Activated CD4-positive, alpha-beta T cell treated with anti-CD3 and anti-CD28 coated beads, Interleukin-10, Interleukin-2, amounts not matched to agents 100 ng/mL and 50 ng/mL, durations not matched to agents 16 hours and 8 hours (primary cell): ENCODE data around the gene TBRG1.

Experiments used
- DNase-seq: peaks from one replicate; pipeline ENCODE4 v3.0.0-alpha.2; 2020

TBRG1 gene

DNA sequence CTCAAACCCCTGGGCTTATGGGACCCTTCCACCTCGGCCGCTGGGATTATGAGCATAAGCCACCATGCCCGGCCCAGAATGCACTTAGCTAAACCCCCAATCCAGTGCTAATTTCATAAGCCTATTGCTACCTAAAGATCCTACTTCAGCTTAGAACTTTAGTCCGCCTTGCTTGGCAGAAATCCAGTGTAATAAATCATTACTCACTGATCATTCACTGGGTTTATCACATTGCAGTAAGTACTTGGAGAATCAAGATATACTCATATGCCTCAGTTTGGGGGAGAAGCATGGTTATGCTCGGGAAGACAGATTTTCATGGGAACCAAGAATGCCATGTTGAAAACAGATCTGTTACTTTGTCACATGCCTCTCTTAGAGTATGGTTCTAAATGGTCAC is 3.8 kb upstream of the TBRG1 start:
- DNase-seq: no peak

DNA sequence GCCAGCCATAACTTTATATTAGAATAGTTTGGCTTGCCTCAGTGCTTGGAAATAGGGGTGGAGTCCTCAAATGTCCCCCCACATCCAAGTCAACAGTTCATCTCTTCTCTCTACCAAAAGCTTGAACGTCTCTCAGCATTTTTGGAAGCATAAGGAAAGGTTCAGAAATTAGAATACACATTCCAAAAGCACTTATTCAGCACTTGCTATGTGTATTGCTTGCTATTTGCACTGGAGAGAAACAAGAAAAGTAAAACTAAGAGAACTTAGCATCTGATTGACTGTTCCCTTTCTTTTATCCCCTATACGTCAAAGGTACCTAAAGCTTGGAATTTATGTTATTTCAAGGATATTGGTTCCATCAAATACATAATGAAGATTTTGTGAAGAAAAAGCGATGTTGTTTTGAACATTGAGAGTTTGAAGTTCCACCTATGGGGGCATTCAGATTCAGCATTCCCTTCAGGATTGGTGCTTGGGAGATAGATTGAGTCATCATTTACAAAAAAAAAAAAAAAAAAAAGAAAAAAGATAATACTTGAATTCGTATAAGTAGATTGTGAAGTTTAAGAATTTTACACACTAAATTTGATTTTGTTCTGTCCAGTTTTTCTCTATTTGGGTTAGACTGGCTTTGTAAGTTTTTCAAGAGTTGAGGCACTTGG is 1.3 kb downstream of the TBRG1 start:
- no peak for DNase-seq

DNA sequence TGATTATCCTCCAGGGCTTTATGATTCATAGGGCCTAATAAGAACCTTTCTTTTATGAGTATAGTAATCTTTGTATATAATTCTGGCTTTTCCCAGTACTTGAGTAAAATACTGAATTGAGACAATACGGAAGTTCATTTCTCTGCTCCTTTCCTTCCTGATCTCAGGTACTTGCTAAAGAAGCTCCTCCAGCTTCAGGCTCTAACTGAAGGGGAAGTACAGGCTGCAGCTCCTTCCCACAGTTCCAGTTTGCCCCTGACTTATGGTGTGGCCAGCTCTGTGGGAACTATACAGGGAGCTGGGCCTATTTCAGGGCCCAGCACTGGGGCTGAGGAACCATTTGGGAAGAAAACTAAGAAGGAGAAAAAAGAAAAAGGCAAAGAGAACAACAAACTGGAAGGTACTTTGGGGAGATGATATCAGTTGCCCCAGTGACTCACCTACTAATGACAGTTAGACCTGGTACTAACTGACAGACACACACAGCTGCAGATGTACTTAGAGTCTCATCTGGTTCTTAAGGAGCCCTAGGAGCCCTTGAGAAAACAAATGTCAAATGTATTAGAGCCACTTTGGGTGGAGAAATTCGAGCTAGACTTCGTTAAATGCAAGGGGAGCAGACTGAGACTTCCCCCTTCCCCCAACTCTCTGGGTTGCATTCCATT is 3.0 kb downstream of the TBRG1 start:
- no peak for DNase-seq

DNA sequence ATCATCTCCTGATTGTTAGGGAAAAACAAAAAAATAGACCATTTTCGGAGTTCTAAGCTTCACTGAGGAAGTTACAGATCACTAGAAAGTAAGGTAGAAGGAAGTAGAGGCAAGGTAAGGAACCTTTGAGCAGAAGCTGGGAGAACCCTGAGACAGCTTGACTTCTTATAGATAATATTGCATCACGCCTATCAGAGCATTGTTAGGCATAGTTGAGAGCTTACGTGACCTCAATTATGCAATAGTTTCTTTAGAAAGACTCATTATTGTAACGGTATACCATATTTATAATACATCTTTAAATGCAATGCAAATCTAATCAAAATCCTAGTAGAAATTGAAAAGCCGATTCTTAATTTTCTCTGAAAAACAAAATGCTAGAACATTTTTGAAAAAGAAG is 4.9 kb downstream of the TBRG1 start:
- no peak for DNase-seq

DNA sequence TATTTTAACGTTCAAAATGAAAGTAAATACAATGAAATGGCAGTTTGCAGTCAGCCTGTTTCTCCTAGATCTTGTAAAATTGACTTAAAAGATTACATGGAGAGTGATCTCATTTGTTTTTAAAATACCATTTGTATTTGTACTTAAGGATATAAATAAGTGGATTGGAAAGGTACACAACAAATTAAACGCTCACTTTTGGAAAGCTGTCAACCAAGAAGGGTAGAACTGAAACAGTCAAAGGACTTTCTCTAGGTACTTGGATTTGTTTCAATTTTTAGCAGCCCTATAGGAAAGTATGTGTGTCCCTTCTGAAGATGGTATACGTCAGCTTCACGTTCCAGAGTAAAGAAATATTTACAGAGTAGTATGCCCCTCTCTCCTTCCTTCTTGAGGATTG is 7.3 kb downstream of the TBRG1 start:
- DNase-seq: no peak

DNA sequence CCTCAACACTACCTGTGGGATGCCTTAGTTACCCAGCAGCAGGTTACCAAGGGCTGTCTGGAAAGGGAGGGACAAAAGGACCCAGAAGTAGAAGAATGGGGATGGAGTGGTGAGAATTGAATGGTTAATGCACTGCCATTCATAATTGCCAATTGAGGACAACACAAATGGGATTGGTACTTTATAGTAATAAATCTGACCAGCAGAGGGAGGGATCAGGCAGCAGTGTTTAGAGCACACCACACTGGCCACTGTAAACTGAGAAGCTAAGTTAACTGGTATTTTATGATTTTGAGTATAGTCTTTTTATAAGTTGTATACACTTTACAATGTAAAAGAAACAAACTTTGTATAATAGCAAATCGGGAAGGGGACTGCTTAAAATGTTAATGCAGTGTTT is 10.7 kb downstream of the TBRG1 start:
- DNase-seq: no peak

DNA sequence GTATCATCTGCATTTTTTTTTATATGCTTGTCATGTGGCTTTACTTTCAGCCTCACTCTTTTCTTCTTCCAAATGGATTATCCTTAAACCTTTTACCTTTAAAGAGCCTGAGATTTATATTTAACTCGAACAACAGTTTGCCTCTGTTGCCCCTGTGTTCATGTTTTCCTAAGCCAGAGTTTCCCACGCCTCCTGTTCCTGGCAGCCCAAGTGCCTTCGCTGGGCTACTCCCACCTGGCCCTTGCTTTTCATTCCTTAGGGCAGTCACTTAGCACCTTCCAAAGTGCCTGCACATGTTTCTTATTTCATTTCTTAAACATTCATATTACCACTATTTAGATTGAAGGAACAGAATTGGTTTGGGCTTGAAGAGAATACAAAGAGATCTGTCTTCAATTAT is 13.3 kb downstream of the TBRG1 start:
- DNase-seq: no peak

DNA sequence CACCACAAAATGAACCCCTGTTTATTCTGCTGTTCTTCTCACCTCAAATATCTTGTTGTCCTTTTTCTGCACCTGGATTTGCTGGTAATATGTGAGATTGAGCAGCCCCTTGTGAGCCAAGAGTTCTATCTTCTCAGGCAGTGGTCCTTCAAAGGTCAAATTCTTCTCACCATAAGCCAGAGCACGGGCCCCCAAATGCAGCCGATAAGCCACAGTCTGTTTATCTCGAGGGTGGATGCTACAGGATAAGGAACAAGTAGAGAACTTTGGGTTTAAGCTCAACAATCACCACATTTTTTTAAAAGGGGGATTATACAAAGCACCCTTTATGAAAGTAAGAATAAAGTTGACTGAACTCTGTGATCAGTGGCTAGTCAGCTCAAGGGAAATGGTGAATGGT is 15.8 kb downstream of the TBRG1 start:
- no peak for DNase-seq

DNA sequence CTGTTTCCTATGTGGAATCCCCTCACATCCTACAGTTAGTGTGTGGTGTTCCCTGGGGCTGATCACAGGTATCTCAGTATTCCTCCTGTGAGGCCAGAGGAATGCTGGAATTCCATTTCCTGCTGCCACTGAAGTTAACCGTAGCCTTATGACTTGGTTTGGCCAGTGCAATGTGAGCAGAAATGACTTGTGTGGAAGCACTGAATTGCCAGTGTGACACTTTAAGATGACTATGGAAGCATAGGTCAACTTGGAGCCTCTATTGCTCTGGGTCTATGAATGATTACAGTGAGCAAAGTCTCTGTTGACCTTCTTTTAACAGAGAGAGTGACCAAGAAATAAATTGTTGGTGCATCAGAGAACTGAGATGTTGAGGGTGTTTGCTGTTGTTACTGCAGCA is 16.5 kb downstream of the TBRG1 start:
- no peak for DNase-seq

DNA sequence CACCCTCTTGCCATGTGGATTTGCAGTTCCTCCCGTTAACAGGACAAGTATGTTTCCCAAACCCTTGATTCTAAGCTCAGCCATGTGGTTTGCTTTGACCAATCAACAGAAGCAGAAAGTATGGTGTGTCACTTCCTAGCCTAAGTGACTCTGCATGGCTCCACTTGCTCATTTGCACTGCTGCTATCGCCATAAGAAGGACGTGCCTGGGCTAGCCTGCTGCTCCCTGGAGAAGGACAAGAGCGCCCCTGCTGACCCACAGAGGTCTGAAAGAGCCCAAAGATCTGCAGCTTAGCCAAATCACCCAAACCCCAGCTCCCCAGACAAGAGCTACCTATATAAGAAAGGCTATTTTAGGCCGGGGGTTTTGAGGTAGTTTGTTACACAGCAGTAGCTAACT is 18.0 kb downstream of the TBRG1 start:
- no peak for DNase-seq

DNA sequence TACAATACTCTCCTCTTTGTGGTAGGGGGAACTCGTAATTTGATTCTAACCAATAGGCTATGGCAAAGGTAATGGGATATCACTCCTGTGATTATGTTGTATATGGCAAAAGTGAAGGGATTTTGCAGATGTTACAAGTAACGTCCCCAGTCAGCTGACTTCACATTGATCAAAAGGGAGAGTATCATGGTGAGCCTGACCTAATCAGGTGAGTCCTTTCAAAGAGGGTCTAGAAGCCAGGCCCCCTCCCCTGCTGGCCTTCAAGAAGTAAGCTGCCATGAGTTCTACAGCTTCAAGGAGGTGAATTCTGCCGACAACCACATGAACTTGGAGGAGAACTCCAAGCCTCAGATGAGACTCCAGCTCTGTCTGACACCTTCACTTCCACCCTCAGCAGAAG is 20.0 kb downstream of the TBRG1 start:
- no peak for DNase-seq

DNA sequence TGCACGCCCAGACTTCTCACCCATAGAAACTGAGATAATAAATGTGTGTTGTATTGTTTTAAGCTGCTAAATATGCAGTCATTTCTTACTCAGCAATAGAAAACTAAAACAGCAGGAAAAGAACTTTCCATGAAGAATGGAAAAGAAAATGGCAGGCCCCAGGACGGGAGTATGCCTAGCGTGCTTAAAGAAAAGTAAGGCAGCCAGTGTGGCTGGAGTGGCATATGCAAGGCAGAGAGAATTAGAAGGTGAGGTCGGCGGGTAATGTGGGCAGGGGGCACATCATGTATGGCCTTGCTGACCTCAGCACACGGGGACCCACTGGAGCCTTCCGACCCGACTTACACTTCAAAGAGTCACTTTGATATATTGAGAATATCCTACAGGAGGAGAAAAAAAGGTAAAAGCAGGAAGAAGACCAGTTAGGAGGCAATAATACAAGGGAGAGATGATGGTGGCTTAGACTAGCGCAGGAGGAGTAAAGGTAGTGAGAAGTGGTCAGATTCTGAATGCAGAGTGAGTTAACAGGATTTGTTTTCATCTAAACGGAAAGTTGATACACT is 20.5 kb downstream of the TBRG1 start:
- no peak for DNase-seq

DNA sequence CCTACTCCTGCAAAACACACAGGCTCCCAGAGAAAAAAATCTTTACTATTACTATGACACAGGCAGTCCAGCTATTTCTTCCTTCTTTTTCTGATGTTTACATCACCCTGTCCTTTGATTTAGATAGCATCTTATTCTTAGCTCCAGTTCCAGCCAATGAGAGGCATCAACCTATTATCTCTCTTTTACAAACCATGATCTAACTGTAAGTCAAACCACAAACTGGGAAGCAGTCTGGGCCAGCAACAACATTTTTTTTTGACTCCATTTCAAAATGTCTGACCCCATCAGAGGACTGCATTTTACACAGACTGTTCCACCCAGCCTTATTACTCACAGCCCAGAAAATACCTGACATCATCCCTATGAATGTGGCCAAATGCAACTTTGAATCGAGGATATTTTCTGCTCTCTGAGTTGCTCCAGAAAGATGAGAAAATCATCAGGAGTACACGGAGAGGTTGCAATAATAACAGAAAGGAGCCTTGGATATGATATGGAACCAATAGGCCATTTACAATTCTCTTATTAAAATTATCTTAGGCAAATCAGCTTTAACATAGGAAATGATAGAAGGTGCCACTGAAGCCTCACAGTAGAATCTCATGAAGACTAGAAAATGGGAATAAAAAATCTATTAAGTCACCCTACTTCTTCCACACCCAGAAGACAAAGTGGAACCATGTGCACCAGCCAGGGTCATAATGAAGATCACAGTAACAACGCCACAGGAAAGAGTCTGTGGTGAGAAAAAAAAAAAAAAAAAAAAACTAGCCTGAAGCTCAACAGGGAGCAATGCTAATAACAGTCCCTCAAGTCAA is 21.2 kb downstream of the TBRG1 start:
- no peak for DNase-seq

DNA sequence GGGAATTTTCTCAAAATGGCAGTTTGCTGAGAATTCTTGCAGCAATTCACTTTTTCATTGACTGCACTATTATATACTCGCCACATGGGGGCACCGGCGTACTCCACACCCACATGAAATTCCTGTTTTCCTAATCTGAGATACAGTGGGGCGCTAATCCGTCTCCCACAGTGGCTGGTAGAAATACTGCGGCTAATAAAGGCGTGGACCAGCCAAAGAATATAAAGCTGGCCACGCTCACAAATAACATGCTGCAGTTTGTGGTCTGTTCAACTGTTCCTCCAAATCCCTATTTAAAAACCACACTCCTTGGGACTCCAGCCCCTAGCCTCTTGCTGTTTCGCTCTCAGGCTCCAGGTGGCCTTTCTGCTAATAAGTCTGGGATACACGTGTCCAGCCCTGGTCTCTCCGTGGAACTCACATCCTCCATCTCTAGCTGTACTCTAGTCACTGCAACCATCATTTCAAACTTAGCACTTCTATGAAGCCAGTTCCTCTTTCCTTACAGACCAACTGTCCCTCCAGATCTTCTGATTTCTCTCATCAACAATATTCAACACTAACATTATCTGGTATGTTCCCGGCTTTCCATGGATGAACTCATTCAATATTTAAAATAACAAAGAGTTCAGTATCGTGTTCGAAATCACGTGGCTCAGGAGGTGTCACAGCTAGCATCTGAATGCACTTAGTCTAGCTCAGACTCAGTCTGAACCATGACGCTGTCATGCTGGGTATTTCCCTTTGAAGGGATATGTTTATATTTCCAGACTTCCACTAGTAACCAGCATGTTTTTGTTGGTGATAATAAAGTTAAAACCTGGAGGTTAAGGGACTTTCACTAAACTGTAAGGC is 22.0 kb downstream of the TBRG1 start:
- peak; percentile 19 for DNase-seq

DNA sequence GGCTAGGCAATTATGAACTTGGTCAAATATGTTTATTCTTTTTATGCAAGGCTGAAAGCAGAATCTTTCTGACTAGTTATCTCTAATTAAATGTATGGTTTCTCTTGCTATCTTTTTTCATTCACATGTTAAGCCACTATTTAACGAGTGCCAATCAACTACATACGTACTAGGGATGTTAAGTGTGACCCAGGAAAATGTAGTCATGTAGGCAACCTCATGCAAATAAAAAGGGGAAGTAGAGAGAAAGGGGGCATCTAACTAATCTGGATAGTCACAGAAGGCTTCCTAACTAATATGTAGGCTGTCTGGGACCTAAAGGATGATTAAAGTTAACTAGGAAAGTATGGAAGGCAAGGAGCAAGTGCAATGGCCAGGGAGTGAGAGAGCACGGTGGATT is 23.5 kb downstream of the TBRG1 start:
- no peak for DNase-seq

DNA sequence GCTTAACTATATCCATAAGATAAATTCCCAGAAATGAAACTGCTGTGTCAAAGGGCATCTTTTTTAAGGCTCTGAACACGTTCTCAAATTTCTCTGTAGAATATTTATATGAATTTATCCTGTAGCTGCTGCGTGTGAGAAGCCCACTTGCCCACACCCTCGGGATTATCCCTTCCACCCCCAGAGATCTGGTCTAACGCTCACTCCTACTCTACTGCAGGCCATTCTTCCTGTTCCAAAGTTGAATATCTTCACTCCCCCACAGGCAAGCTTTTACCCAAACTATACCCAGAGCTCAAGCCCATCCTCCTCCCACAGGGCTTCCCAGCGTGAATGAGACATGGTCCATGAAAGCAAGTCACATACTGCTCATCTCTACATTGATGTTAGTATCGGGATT is 25.9 kb downstream of the TBRG1 start:
- no peak for DNase-seq

DNA sequence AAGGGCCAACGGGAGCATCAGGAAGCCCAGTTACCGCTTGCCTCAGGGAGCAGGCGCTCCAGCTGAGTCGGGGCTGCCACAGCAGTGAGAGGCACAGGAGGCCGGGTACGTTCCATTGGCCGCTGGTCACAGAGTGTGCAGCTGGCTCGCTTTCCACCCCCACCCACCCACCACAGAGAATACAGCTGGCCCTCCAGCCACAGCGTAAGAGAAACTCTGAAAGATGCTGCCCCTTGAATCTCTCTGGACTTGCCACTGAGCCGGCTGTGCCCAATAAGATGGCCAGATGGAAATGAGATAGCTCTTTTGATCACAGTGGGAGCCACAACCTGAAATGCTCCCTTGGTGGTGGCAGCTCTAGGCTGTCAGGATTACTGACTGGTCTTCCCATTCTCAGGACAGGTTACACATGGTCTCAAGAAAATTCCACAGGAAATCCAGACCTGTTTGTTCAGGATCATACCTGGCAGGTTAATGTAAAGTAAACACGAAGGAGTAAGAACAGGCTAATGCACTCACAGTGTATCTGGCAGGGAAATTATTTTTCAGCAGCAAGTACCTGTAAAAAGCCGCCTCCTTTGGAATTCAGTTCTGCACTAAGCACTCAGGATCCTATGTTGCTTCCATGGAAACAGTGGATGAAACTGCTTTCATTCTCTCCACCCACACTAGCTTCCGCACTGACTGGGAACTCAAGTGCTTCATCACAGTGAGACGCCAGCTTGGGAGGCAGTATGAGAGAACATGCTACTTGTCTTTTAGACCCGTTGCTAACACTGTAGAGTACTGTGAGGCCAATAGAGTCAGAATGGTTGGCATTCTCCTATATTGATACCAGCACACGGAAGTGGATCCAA is 34.3 kb downstream of the TBRG1 start:
- no peak for DNase-seq

DNA sequence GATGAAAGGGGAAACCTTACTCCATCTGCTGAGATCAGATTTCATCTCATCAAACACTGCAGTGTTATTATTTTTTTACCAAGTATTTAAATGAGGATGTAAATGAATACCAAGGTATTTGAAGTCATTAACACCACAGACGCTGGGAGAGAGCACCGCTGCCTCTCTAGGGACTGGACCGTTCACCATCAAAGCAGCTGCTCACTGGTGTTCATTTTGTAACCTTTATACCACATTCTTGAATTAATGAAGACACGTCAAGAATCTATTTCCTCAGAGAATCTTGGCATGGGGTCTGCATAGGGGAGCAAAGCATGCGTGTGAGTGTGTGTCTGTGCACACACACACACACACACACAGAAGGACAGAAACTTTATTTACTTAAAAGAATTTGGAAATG is 35.2 kb downstream of the TBRG1 start:
- no peak for DNase-seq

DNA sequence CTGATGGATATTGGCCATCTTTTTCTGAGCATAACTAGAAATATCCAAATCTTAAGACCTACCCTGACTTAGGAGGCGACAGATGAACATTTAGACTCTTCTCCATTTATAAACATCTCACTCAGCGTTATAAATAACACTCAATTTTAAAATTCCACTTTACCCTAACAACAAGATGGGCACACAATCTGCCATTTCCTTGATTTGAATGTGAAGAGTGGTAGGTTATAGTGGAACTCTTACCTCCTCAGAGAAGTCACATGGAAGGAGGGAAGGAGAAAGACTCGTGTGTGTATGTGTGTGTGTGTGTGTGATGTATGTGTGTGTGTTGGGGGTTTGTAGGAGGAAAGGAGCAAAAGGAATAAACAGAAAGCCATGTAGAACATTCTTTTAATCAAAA is 35.8 kb downstream of the TBRG1 start:
- DNase-seq: no peak

DNA sequence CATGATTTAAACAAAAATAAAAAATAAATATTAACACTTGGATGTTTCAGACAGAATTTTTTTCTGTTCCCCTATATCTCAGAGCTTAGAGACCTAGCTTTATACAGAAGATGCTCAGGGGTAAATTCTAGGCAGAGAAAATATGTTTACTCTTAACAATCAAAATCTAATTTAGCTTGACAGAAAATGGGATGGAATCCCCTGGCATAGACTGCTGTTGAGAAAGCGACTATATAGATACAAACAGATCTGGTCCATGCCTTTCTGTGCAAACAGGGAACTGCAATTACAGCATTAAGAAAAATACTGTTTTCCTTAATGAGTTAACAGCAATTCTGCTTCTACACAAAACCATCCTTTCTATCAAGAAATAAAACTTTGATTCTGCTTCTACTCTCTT is 36.3 kb downstream of the TBRG1 start:
- no peak for DNase-seq

DNA sequence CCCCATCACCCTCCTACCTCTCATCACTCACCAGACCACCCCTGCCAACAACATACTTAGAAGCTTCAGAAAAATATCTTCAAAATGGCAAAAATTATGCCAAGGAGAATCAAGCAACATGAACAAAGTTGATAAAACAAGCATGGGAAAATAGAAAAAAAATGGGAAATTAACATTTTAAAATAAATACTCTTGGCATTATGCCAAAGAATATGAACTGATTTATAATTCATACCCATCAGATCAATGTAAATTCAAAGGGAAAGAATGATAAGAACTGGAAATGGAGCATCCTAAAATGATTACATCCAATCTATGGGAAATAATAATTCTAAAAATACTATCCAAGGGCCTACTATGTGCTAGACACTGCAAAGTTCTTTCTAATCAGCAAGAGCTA is 38.9 kb downstream of the TBRG1 start:
- no peak for DNase-seq

DNA sequence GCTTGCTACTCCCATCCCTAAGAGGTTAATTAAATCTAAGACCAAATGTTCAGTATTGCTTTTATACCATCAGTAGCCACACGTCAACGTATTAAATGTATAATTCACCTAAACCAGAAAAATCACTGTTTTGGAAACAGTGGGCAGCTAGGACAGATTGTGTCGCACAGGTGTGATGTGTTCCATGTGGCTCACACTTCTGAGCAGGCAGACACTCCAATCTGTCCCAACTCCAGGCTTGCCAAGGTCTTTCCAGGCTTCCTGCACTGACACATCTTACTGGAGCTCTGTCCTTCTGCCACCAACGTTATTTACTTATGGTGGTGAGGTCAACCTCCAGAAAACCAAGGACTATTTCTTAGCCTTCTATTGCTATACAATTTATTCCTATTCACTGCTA is 39.4 kb downstream of the TBRG1 start:
- DNase-seq: no peak
